HL-60 (cell line): ENCODE results near the gene ABHD15.
A peak's percentile ranks its signal among the peaks of the same experiment; 100 is the strongest.

Experiments
- DNase-seq, 2 experiments: peaks; one replicate each; pipeline ENCODE4 v3.0.0-alpha.2; 2010 to 2020; ENCODE audit warnings: low read depth in 1 of 2, low spot score in 1 of 2
- H3K27ac ChIP-seq: fragments of 250-450 bp; sonication (Bioruptor Pico); replicated peaks from 2 replicates; pipeline ENCODE4 v1.5.1; 2020; ENCODE audit warnings: mild to moderate bottlenecking, moderate library complexity
- H3K27me3 ChIP-seq: fragments of 250-450 bp; sonication (Bioruptor Pico); 2 replicates; pipeline ENCODE4 v1.5.1; 2021; ENCODE audit warnings: mild to moderate bottlenecking, moderate library complexity; ENCODE audit not compliant: insufficient read depth, poor library complexity, severe bottlenecking
- H3K4me3 ChIP-seq: replicated peaks from 2 replicates; pipeline ENCODE4 v1.5.1; 2011; ENCODE audit warnings: mild to moderate bottlenecking, control low read depth, low read length; ENCODE audit not compliant: insufficient read depth
- GABPA ChIP-seq: IDR thresholded peaks from 2 replicates; pipeline ENCODE4 v1.6.1; 2012; ENCODE audit warnings: low read depth
- POLR2AphosphoS5 ChIP-seq: IDR thresholded peaks from 2 replicates; pipeline ENCODE4 v1.6.1; 2012; ENCODE audit warnings: low read depth
- SPI1 ChIP-seq: IDR thresholded peaks from 2 replicates; pipeline ENCODE4 v1.6.1; 2012; ENCODE audit warnings: low read depth, mild to moderate bottlenecking, borderline replicate concordance
- TF ChIP-seq, protein P1 (sequence below): IDR thresholded peaks from one replicate; pipeline ENCODE4 v1.5.1; 2011; ENCODE audit warnings: low read length, control low read depth, inconsistent platforms; ENCODE audit not compliant: insufficient read depth
- TF ChIP-seq, protein P2 (sequence below): IDR thresholded peaks from 2 replicates; pipeline ENCODE4 v1.6.1; 2012; ENCODE audit warnings: low read depth; ENCODE audit not compliant: insufficient replicate concordance

The ABHD15 gene

DNA sequence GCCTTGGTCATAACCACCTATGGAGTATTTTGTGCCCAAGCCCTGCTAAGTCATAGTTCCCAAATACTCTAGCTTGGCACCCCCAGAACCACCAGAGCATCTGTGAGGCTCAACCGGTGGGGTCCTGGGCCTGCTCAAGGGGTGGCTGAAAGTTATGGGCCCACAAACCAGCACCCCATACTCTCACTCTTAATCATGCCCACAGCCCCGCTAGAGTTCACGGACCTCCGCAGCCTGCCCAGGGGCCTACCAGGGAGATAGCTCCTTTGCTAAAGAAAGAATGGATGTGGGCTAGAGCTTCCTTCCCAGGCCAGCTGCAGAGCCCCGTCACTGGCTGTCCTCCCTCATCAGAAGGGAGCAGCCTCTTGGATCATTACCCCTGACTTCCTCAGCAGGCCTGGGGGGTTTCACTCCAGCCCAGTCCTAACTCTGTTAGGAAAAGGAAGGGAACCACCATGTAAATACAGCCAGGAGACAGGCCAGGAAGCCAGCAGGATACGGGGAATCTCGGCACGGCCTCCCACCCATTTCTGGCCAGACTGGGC, 21.3 kb upstream of the ABHD15 start:
- Histone ChIP-seq H3K27ac (peak overlapping the region; percentile 47), H3K4me3 (peak overlapping the region; percentile 82), H3K27me3 (no peaks in the 10 kb centered on the region)
- no peak for TF ChIP-seq GABPA
- TF ChIP-seq, protein P1, sequence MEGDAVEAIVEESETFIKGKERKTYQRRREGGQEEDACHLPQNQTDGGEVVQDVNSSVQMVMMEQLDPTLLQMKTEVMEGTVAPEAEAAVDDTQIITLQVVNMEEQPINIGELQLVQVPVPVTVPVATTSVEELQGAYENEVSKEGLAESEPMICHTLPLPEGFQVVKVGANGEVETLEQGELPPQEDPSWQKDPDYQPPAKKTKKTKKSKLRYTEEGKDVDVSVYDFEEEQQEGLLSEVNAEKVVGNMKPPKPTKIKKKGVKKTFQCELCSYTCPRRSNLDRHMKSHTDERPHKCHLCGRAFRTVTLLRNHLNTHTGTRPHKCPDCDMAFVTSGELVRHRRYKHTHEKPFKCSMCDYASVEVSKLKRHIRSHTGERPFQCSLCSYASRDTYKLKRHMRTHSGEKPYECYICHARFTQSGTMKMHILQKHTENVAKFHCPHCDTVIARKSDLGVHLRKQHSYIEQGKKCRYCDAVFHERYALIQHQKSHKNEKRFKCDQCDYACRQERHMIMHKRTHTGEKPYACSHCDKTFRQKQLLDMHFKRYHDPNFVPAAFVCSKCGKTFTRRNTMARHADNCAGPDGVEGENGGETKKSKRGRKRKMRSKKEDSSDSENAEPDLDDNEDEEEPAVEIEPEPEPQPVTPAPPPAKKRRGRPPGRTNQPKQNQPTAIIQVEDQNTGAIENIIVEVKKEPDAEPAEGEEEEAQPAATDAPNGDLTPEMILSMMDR, result no peak
- TF ChIP-seq, protein P2, sequence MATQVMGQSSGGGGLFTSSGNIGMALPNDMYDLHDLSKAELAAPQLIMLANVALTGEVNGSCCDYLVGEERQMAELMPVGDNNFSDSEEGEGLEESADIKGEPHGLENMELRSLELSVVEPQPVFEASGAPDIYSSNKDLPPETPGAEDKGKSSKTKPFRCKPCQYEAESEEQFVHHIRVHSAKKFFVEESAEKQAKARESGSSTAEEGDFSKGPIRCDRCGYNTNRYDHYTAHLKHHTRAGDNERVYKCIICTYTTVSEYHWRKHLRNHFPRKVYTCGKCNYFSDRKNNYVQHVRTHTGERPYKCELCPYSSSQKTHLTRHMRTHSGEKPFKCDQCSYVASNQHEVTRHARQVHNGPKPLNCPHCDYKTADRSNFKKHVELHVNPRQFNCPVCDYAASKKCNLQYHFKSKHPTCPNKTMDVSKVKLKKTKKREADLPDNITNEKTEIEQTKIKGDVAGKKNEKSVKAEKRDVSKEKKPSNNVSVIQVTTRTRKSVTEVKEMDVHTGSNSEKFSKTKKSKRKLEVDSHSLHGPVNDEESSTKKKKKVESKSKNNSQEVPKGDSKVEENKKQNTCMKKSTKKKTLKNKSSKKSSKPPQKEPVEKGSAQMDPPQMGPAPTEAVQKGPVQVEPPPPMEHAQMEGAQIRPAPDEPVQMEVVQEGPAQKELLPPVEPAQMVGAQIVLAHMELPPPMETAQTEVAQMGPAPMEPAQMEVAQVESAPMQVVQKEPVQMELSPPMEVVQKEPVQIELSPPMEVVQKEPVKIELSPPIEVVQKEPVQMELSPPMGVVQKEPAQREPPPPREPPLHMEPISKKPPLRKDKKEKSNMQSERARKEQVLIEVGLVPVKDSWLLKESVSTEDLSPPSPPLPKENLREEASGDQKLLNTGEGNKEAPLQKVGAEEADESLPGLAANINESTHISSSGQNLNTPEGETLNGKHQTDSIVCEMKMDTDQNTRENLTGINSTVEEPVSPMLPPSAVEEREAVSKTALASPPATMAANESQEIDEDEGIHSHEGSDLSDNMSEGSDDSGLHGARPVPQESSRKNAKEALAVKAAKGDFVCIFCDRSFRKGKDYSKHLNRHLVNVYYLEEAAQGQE, result no peak
- no peak for TF ChIP-seq SPI1
- TF ChIP-seq POLR2AphosphoS5, result no peak
- DNase-seq, result no peak

DNA sequence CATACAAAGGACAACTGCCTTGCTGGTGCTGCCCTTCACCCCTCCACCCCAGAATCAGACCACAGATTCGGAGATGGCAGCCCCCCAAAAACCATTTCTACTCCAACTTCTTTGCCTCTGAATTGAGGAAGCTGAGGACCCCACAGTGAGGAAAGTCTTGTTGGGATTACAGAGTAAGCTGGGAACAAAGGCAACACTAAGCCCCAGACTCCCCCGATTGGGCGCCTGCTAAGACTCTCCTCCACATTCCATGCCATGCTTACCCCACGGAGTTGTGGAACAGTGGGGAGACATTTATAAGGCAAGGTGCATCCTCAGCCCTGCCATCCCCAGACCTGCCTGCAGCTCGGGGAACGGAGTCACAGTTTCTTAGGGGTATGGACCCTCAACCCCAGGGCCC, 20.8 kb upstream of the ABHD15 start:
- Histone ChIP-seq H3K27ac (no peak overlapping the region), H3K27me3 (no peaks in the 10 kb centered on the region), H3K4me3 (no peak overlapping the region)
- TF ChIP-seq, protein P1, result no peak
- TF ChIP-seq GABPA, result no peak
- no peak for TF ChIP-seq SPI1
- no peak for TF ChIP-seq POLR2AphosphoS5
- TF ChIP-seq, protein P2, result no peak
- DNase-seq, result no peak

DNA sequence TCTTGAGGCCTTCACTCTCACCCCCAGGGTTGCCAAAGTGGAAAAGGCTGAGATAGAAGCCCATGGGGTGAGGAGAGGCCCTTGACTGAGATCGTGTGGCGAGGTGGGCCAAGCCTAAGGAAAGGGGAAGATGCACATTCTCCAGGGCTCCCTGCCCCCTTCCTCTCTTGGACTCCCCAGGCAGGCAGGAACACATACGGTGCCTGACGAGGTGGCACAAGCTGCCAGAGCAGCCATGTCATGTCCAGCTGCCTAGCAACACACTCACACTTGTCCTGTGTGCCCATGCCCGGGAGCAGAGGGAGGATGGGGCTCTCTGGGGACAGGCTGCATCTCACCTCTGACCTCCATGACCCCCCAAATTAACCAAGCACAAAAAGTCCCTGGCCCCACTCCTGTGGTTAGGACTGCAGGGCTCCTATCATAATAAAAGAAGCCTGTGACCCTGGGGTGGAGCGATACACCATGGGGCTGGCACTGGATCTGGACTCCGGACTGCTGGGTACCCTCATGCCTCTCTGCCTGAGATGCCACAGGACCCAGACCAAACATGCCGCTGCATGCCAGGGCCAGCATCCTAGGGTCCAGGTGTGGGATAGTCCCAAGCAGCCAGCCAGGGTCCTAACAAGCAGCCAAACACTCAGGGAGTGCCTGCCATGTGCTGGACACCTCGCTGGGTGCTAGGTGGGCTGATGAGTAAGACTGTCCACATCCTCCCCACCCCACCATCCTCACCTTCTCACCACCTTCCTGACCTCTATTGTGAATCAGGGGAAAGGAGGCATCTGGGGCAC, 20.0 kb upstream of the ABHD15 start:
- Histone ChIP-seq H3K27me3 (no peaks in the 10 kb centered on the region), H3K27ac (no peak overlapping the region), H3K4me3 (no peak overlapping the region)
- TF ChIP-seq SPI1 (0 out of 2 replicates have a peak, but pooled peaks have one; percentile 16), POLR2AphosphoS5 (no peak), GABPA (no peak)
- peak in 1 of 2 experiments; percentile 36 for DNase-seq

DNA sequence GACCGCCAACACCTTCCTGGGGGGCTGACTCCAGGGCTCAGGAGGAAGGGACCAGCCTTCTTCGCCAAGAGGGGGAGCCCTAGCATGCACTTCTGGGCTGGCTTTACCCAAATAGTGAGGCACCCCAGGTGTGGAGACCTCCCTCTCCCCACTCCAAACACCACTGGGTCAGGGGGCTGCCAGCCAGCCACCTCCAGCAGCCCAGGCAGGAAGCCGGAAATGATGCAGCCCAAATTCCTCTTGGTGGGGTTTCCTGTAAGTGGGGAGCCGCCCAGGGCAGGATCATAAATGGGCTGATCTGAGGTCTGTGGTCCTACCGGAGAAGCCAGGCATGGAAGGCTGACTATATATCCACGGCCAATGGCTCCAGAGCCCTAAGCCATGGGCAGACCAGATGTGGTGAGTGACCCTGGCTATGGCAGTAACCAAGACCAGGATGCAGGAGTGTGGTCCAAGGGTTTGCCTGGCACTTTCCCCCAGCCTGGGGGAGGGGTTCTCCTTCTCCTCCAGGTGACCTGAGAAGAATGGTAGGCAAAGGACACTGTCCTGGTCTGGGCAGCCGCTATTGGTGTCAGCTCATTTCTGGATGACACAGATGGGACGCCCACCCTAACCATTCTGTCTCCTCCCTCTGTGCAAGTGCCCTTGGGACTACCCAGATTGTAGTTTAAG, 18.4 kb upstream of the ABHD15 start:
- DNase-seq, result no peak
- Histone ChIP-seq H3K27me3 (no peaks in the 10 kb centered on the region), H3K4me3 (no peak overlapping the region), H3K27ac (0 out of 2 replicates have a peak overlapping the region, but pooled peaks have one; percentile 2)
- TF ChIP-seq, protein P1, result peak; percentile 3
- TF ChIP-seq, protein P2, result no peak
